GM19351 (cell line): Measurements from ENCODE around the gene POLR3E.
"Not testable (repeated sequence)": the region's sequence is repeated elsewhere in the genome, so short reads cannot be mapped to it uniquely, and the experiment has no call there.

Experiments used
- ATAC-seq: cut with Tn5 transposase; IDR thresholded peaks from one replicate; pipeline ENCODE4 v1.9.1; 2021; ENCODE audit warnings: mild to moderate bottlenecking, moderate library complexity; ENCODE audit not compliant: unreplicated experiment

Gene POLR3E

DNA sequence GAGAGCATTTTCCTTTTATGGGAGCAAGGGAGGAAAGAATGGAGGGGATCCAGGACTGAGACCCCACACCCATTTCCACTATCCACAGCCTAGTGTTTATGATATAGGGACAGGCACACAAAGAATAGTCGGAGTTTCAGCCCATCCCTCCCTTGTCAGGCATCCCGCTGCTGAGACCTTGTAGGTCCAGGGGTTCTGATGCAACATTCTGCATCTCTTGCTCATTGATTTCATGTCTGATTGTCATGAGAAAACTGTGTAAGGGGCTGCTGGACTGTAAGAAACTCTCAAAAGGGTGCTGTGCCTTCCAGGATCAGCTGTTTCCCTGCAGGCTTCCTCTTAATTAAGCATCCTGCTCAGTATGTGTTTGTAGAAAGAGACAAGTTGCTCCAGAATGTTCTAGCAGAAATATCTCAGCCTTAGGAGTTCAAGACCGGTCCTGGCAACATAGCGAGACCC lies 5.3 kb upstream of the POLR3E start:
- no peak for ATAC-seq

DNA sequence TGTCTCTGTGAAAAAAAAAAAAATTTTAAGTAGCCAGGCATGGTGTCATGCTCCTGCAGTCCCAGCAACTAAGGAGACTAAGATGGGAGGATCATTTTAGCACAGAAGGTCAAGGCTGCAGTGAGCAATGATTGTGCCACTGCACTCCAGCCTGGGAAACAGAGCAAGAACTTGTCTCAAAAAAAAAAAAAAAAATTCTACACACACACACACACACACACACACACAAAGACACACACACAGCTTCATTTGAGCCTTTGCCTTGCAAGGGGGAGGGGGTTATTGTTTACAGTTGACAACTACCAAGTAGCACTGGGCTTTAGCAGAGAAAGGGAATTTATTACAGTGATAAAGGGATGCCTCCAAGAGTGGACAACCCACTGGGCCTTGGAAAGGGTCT lies 4.9 kb upstream of the POLR3E start:
- no peak for ATAC-seq

DNA sequence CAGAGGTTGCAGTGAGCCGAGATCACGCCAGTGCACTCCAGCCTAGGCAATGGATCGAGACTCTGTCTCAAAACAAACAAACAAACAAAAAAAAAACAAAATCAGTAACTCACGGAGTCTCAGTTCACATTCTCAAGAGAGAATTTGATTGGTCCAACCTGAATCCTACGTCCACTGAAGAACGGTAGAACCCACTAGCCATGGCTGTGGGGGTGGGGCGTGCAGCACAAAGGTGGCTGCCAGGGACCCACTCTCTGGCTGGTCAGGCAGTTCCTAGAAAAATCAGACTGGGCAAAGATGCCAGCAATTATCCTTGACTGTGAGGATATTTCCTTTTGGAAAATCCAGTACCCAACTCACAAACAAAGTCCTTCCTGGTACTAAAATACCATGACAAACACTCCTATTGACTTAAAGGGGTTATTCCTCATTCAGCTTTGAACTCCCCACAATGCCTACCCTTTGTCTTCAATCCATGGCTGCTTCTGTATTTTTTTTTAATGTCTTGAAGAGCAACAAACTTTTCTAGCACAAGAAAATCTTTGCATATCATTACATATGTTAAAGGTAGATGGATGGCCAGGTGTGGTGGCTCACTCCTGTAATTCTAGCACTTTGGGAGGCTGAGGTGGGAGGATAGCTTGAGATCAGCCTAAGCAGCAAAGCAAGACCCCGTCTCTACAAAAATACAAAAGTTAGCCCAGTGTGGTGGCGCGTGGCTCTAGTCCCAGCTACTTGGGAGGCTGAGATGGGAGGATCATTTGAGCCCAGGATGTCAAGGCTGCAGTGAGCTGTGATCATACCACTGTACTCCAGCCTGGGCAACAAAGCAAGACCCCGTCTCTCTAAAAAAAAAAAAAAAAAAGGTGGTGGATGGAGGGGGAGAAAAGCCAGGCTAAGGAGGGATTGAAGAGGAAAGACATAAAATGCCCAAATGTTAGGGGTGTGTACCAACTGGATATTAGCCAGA lies 3.8 kb upstream of the POLR3E start:
- no peak for ATAC-seq

DNA sequence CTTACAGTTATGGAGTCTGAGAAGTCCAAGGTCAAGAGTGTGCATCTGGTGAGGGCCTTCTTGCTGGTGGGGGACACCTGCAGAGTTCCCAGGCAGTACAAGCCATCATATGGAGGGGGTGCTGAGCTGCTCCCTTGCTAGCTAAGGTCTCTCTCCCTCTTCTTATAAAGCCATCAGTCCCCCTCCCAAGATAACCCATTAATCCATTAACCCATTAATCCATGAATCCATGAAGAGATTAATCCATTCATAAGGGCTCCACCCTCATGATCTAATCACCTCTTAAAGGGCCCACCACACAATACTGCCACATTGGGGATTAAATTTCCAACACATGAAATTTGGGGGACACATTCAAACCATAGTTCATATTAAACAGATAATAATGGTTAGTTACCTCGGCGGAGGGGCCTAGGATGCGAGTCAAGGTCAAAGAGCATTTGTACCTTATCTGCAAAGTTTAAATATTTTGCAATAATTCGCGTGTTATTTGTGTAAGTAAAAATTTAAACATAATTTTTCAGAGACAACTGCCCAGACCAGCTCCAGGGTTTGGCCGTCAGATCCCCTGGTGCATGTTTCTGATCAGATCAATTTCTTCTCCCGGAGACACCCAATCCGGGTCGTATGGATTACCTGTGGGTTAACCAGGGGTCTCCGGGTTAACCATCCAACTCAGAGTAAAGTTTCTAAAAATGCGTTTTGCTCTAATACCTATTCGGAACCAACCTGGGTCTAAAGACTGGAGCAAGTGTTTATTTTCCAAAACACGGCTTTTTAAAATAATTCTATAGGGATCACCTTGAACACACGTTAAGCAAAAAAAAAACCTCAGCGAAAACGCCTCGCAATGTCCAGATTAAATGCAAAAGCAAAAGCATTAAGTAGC lies 740 bp upstream of the POLR3E start:
- ATAC-seq, result no peak

DNA sequence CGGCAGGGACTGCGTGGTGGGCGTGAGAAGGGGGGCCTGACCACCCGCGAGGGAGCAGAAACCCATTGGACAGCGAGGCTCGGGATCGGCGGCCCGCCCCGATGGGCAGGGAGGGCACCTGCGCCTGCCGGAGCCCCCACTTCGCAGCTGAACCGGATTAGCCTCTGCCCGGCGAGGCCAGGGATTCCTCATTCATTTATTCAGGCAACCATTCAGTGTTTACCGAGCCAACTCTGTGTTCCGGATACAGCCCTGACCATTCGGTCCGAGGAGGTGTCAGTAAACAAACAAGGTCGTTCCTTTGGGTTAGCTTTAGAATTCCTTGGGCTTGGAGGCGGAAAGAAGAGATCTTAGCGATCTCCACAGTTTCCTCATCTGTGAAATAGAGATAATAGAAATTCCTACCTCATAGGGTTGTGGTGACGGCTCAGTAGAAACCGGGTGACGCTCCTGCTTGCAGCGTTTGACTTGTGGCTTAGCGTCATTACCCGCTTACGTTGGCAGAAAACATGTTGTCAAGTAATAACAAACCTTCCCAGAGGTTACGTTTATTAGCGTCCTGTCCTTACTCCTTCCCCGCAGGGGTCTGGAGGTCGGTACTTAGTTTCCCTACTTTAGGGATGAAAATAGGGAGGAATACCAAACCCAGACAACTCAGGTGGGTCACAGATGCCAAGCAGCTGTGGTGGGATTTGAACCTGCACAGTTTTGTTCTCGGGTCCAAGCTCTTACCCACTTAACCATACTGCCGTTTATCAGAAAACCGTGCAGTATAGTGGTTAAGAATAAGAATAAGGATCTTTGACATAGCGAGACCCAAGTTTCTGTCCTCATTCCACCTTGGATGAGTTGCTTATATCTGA lies 893 bp downstream of the POLR3E start:
- ATAC-seq, result peak; percentile 35

DNA sequence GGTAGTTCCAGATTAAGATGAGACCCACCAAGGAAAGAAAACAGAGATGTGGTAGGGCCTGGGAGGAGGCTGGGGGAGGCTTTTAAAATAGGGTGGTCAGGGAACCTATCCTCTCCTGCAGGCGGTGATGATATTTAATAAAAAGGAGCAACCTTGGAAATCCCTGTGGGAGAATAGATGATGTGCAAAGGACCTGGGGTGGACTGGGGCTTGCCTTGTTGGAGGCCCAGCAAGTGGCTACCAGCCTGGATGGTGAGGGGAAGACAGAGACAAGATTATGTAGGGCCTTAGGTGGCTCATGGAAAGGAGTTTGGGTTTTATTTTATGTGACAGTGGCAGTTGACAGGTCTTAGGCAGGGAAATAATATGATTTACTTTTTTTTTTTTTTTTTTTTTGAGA lies 1.8 kb downstream of the POLR3E start:
- ATAC-seq, result no peak

DNA sequence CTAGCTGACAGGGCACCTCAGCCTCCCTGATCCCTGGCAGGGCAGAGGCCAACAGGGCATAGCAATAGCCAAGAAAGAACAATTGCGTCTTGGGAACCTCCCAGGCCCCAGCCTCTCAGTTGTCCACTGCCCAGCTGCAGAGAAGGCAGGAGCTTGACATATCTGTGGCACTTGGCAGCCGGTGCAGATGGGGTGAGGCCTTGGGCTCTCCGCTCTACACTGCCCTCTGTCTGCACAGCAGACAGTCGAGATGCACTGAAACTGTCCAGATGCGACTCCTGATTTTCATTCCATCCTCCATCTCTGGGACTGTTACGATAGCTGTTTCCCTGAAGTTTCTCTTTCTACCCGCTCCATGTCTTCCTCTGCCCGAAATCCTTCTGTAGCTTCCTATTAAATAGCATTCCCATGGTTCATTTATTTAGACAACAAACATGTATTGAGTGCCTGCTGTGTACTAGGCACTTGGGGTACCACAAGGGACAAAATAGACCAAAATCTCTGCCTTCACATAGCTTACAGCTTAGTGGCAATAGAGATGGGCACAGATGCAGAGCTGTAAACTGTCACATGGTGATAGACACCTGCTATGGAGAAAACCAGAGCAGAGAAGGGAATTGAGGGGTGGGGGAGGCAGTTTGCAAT lies 3.3 kb downstream of the POLR3E start:
- ATAC-seq, result no peak

DNA sequence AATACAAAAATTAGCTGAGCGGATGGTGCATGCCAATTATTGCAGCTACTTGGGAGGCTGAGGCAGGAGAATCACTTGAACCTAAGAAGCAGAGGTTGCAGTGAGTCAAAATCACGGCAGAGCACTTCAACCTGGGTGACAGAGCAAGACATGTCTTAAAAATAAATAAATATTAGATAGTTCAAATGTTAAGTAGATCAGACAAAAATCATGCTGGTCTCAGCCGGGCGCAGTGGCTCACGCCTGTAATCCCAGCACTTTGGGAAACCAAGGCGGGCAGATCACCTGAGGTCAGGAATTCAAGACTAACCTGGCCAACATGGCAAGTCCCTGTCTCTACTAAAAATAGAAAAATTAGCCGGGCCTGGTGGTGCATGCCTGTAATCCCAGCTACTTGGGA lies 4.2 kb downstream of the POLR3E start:
- ATAC-seq, result not testable (repeated sequence)

DNA sequence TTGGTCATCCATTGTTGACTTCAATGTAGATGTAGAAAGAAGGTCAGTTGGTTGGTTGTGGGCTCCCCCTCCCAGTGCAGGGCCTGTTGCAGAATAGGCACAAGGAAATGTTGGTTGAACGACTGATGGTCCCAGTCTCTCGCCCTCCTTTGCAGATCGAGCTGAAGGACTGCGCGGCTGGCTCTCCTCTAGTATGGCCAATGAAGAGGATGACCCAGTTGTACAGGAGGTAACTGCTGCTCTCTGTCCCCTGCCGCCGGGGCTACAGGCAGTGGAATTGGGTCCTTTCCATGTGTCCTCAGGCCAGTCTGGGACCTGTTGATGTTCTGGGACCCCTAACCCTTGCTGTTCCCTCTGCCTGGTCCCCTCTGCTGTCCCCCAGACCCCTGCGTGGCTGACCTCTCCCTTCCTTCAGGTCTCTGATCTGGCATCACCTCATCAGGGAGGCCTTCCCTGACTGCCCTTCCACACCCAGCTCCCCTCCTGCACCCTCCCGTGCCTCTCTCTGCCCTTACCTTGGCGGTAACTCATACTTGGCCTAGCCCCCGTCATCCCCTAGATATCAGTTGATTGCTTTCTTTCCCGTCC lies 5.7 kb downstream of the POLR3E start:
- ATAC-seq, result no peak

DNA sequence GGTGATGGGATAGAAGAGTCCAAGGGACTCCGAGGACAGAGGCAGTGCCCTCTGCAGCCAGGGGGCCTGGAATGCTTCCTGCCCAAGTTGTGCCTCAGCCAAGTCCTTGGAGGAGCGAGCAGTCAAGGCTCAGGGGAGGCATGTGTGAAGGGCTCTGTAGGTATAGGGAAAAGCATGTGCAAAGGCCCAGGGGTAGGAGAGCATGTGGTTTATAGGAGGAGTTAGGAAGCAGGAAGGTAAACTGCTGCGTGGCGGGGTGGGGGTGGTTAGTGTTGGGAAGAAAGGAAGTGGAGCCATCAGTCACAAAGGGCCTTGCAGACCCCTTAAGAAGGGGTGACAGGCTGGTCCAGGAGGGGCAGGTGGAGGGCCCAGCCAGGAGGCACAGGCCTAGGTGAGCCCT lies 7.2 kb downstream of the POLR3E start:
- no peak for ATAC-seq

DNA sequence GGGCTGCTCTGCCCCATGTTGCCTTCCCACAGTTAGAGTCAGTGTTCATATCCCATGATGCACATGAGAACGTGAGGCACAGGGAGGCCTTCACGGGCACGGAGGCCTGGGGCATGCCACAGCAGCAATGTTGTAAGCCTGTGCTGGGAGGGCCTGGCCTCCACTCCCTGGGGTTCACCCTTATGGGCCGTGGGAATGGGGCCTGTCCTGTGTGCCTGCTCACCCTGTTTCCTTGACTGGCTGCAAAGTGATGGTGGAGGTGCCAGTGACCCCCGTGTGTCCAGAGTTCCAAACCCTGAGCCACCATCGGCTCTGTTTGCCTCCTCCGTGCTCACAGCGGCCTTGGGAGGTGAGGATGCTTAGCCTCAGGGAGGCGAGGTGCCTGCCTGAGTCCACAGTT lies 9.6 kb downstream of the POLR3E start:
- ATAC-seq, result no peak

DNA sequence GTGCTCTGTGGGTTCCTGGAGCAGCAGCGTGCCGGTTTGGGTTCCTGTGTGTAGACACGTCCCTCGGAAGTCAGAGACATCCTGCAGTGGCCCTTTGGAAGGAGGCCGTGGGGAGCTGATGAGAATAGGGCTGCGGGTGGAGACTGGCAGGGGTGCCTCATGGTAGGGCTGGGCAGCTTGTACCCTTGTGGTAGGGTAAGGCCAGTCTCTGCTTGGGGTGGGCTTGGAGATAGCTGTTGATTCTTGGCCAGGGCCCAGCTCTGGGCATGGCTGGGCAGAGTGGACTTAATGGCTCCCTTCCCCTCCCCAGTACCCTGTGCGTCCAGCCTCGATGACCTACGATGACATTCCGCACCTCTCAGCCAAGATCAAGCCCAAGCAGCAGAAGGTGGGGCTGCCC lies 10.6 kb downstream of the POLR3E start:
- no peak for ATAC-seq

DNA sequence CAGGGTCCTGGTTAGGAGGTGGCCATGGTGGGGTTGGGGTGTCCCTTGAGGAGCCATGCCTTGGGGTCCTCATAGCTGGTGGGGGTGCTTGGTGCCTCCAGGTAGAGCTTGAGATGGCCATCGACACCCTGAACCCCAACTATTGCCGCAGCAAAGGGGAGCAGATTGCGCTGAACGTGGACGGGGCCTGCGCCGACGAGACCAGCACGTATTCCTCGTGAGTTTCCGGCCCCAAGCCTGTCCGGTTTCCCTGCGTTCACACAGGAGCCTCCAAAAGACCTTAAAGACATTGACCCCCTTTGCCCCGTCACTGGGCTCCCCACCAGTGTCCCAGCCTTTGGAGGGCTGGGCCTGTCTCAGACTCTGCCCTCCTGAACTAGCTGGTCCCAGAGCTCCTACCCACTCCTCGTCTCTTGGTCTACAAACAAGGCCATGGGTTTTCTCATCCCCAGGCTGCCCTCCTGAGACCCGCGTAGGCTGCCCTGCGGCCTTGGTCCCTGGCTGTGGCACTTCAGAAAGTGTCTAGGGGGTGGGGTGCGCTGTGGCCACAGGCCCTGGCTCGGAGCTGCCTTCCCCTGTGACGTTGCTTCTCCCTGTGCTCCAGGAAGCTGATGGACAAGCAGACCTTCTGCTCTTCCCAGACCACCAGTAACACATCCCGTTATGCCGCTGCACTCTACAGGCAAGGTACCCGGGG lies 11.8 kb downstream of the POLR3E start:
- no peak for ATAC-seq

DNA sequence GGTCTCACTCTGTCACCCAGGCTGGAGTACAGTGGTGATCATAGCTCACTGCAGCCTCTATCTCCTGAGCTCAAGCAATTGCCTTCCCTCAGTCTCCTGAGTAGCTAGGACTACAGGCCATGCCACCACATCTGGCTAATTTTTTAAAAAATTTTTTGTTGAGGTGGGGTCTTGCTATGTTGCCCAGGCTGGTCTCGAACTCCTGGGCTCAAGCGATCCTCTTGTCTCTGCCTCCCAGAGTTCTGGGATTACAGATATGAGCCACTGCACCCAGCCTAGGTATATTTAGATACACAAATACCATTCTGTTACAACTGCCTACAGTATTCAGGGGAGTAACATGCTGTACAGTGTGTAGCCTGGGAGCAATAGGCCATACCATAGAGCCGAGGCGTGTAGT lies 14.3 kb downstream of the POLR3E start:
- no peak for ATAC-seq

DNA sequence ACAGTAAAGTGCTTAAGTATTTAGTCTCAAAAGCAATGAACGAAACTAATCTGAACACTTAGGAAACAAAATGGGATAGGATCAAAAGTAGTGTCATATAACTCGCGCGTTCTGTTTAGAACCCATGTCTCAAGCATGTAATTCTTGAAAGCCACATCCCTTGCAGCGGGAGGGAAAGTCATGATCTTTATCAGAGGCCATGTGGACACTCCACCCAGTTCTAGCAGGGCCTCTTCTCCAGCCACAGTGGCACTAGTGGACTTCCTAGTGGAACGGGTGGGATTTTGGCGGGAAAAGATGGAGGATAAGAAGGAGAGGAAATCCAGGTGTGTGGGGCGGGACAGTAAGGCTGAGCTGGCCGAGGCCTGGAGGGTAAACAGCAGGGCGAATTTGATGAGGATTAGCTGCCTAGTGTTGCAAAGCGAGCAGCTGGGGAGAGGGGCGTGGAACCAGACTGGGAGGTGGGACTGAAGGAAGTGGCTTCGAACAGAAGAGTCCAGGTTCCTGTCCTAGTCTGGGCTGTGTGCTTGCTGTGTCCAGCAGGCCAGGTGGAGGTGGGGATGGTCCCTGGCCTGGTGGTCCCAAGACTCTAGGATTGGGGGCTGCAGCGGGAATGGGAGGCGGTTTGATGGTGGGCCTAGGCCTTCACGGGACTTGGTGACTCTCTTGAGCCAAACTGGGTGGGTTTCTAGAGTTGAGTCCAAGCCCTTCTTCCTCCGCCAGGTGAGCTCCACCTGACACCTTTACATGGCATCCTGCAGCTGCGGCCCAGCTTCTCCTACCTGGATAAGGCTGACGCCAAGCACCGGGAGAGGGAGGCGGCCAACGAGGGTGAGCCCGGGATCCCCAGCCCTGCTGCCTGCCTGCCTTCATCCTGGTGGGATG lies 15.9 kb downstream of the POLR3E start:
- ATAC-seq, result no peak

DNA sequence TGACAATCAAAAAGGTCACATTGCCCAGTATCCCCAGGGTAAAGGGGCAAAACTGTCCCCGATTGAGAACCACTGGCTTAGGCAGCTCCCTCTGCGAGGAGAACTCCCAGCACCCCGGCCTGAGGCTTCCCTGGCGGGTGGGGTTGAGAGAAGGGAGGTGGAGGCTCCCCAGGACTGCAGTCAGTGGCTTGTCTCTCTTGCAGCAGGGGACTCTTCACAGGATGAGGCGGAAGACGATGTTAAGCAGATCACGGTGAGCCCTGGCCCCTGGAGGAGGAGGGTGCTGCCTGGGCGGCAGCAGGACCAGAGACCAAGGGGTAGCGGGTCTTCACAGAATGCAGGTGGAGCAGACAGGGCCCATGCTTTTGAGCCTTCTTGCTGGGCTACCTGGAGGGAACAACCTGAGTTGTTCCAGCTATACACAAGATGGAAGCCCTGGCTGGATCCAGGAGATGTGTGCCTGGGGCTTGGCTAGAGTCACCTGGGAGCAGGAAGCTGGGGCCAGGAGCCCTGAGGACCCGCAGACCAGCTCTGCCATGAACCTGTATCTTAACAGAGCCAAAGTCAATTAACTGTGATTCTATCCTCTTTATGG lies 16.8 kb downstream of the POLR3E start:
- no peak for ATAC-seq

DNA sequence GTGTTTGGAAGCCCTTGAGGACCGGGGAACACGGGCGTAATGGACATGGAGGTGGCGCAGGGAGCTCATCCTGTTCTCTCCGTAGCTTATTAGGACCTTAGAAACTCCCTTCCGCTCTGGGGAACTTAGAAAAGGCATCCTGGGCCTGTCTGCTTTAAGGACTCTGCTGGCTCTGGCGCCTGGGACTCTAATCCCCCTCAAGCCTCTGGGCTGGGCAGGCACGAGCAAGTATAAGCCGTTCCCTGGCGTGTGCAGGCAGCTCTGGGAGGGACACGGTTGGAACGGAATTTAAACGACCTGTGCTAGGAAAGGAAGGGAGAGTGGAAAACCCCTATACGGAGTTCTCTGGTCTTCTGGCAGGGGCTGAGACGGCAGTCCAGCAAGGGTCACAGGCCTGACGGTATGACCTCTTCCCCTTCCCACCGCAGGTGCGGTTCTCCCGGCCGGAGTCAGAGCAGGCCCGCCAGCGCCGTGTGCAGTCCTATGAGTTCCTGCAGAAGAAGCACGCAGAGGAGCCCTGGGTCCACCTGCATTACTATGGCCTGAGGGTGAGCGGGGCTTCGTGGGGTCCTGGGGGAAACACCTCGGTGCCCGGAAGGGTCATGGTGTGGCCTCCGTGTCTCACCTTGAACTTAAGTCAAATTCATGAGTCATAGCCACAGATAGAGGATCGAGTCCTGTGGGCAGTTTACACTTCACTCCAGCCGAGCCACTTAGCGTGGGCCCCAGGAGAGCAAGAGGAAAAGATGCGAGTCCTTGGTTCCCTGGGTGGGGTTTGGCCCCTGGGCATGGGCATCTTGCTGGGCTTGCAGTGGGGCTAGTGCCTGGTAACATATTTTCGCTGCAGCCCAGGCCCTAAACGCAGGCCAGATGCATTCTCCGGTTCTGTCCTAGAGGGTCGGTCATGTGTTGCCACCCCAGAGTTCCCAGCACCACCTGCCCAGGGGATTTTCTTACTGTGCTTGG lies 17.7 kb downstream of the POLR3E start:
- ATAC-seq, result no peak
